ENCODE results near the gene SORCS2.

- TF ChIP-seq EP300 (IDR thresholded peaks at IDR 0.05), result no peak
- TF ChIP-seq CTCF (IDR thresholded peaks at IDR 0.05), result no peak
These were observed 337.2 kb downstream of the SORCS2 start for GRCh38 chr4:7529368-7530080.
